ENCODE measurements around the gene TTC31.

Gene TTC31

DNA sequence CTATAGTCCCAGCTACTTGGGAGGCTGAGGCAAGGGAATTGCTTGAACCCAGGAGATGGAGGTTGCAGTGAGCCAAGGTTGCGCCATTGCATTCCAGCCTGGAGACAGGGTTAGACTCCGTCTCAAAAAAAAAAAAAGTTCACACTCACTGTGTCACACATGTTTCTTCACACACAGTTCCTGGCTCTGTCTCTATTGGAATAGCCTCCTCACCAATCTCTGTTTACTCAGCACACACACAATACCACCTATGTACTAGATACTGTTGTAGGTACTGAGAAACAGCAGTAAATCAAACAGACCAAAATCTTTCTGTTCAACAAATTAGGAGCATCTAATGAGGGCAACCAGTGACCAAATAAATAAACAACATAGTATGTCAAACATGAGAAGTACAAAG lies 3.3 kb downstream of the TTC31 start:
- no peak for DNase-seq (ENCODE audit: low read depth in 2 of 2)

DNA sequence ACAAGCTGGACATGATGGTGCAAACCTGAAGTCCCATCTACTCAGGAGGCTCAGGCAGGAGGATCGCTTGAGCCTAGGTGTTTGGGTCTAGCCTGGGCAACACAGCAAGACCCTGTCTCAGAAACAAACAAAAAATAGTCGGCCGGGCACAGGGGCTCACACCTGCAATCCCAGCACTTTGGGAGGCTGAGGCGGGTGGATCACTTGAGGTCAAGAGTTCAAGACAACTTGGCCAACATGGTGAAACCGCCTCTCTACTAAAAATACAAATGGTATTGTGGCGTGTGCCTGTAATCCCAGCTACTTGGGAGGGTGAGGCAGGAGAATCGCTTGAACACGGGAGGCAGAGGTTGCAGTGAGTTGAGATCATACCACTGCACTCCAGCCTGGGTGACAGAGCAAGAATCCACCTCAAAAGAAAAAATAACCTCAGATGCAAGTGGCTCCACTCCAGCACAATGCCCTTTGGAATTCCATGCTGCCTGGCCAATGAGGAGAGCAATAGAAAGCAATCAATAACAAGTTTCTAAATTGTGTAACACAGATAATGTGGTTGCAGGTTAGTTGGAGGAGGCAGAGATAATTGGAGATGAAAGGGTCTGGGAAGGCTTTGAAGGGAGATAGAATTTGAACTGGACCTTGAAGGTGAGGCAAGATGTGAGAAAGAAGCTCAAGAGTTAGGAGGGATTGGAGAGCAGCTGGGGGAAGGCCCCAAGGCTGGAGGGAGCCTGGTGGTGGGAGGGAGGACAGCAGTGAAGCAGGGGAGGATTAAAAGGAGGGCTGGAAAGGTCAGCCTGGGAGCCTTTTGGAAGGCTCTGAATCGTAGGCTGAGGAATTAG lies 6.0 kb downstream of the TTC31 start:
- DNase-seq (ENCODE audit: low read depth in 2 of 2): no peak

DNA sequence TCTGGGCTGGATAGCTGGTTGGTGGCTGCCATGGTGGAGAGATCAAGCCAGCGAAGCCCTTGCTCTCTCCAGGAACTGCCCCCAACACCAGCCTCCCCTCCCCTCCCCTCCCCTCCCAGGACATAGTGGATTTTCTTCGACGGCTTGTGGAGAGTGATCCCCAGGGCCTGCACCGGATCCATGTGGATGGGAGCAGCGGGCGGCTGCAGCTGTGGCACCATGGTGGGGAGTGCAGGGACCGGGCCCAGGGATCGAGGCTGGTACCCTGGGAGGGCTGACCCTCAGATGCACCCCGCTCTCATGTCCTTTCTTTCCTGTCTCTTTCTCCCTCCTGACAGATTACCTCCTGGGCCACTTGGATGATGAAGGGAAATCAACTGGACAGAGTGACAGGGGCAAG lies 7.0 kb downstream of the TTC31 start:
- DNase-seq (ENCODE audit: low read depth in 2 of 2): no peak

DNA sequence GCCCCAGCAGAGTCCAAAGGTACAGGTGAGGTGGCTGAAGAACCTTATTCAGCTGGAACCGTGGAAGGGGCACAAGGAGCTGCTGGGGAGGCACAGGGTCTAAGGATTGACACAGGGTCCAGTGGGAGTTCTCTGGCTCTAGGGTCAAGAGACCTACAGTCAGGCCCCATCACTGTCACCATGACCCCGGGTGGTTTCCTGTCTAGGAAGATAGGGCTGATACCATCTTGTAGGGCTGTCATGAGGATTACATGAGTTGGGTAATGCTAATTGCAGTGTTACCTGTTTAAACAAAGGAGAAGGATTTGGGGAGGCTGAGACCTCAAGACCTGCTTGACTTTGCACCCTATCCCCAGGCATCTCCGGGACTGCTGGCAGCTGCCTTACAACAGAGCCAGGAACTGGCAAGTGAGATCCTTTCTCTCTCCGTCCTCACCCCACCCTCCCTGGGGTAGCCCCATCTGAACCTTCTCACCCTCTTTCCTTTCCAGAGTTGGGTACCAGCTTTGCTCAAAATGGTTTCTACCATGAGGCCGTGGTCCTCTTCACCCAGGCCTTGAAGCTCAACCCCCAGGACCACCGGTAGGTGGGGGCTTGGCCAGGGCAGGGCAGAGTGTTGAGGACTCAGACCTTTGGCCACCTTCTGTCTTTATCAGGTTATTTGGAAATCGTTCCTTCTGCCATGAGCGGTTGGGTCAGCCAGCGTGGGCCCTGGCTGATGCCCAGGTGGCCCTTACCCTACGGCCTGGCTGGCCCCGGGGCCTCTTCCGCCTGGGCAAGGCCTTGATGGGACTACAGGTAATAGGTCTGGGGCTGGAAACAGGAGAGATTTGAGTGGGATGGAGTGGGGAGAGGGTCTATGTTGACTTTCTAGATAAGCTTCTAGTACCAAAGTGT lies 9.0 kb downstream of the TTC31 start:
- DNase-seq (ENCODE audit: low read depth in 2 of 2): no peak

DNA sequence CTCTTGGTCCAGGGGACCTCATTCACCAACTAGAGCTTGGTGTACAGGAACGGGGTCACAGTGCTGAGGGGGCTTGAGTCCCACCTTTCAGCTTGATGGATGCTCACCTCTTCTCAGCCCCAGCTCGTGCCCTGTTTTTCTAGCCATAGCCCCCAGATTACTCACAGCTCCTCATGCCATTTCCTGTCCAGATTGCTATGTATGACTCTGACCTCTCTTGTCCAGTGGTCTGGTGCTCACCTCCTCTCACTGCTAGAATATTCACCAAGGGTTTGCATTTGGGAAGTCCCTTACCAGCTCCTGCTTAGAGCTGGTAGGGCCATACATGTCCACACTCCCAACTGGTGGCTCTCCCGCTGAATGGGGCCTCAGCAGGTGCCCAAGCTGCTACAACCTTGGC lies 10.7 kb downstream of the TTC31 start:
- DNase-seq (ENCODE audit: low read depth in 2 of 2): no peak

DNA sequence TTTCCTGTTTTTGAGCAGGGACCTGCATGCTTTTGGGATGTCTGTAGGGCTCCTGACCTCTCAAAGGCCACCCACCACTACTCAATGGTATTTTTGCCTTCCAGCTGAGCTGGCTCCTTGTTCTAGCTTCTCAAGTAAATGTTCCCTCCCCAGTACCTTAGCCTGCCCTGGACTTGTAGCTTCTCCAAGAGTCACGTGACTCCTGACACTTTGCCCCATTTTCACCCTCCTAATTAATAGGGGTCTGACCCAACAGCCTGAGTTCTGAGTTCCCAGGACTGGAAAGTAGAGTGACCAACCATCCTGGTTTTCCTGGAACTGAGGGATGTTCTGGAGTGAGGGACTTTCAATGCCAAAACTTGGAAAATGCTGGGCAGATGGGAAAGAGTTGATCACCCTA lies 12.6 kb downstream of the TTC31 start:
- no peak for DNase-seq (ENCODE audit: low read depth in 2 of 2)

DNA sequence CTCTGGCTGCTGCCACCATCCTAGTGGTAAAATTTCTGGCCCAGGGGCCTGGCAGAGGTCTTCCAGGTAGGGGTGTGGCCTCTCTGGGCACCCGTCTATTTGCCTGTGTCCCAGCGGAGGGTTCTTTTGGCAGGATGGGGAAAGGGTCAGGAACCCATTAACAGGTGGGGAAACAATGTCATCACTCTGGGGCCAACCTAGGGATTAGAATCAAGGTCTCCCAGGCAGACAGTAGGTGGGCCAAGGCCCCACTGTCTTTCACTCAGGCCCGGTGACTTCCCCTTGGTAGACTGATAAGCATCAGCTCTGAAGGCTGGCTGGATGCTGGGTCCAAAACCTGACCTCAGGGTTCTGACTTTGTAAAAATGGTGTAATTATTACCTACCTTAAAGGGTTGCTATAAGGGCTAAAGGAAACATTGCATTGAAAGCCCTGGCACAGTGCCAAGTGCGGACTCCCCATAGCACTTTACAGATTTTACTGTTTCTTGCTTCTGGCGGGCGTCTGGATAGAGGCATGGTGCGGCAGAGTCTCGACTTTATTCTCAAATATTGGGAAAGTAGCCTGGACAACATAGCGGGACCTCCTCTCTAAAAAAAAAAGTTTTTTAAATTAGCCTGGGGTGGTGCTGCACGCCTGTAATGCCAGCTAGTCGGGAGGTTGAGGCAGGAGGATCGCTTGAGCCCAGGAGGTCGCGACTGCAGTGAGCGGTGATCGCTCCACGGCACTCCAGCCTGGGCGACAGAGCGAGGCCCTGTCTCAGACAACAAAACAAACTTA lies 14.3 kb downstream of the TTC31 start:
- no peak for DNase-seq (ENCODE audit: low read depth in 2 of 2)

DNA sequence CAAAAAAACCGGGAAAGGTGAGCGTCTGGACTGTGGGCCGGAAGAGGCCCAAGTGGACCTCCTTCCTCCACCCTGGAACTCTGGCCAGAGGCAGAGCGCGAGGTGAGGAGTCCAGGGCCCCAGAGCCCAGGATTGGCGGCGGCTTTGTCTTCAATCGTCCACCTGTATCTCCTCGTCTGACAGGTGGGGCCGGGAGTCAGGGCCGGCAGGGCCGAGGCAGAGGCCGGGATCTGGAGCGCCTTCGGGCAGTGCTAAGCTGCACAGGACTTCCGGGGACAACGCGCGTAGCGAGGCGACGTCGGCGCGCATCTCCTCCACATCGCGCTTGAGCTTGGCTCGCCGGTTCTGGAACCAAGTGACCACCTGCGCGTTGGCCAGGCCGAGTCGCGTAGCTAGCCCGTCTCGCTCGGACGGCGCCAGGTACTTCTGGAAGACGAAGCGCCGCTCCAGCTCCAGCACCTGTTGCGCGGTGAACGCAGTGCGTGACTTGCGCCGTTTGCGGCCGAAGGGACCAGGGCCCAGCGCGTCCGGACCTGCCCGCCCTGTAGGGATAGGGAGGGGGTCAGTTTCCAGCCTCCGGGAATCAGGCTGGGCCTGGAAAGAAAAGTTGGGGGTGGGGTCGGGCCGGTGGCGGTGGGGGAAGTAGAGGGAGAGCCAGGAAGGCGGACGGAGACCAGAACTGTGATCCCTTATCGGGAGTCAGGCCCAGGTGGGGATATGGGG lies 15.1 kb downstream of the TTC31 start:
- DNase-seq (ENCODE audit: low read depth in 2 of 2): no peak

DNA sequence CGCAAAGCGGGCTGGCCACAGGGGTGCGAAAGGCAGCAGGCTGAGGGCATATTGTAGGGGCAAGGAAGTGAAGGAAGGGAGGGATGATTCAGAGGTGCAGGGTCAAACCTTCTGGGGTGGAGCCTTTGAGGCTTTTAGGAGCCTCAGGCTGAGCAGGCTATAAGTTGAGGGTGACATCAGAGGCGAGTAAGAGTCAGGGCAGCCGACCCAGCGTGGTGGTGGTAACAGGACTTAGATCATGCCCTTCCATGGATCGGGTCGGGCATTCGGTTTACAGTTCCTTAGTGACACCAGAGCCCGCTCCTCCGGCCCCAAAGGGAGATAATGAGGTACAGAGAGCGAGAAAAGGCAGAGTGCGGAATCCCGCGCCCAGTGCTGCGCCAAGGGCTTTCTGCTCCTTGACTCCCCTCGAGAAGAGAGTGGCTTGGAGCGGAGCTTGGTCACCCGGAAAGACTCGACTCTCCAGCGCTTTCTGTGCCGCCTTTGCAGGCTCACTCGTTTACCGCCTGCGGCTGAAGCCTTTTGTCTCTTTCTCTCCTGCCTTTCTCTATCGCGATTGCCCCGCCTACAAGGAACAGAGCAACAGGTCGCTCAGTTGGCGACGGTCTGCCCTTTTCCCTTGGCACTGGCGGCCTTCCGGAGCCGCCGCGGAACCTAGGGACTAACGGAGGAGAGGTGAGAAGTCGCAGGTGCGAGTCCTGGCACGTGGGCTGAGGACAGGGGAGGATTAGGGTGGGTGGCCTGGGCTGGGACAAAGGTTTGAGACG lies 15.8 kb downstream of the TTC31 start:
- no peak for DNase-seq (ENCODE audit: low read depth in 2 of 2)

DNA sequence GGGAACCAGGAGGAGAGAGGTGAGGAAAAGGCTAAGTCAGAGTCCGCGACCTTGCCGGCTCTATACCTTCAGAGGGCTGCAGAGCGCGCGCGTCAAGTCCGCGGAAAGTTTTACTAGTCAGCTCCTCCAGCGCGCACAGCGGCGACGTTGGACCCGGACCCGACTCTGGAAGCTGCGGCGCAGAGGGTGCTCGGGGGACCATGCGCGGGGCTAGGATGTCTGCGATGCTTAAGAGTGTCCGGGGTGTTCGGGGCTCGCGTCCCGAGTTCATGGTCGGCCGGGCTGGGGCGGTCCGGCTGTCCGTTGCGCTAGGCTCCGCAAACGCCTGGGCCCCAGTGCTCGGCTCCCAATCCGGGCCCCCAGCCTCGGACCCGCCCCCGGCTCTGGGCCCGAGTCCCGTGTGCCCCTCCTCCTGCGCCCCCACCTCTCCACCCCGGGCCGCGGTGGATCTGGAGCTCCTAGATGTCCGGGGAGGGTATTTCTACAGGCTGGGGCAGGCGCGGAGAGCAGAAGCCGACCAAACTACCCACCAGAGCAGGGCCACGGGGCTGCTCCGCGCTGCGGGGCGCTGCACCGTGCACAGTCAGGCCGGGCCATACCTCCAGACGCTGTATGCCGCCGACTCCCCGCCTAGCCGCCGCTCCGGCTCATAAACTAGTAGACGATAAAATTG lies 16.5 kb downstream of the TTC31 start, which contains the start of gene LBX2:
Gene LBX2, minus strand, starts transcription at position 337 of the 673 bp plus-strand sequence. Its CDS starts 66 bp downstream, at position 271.
- no peak for DNase-seq (ENCODE audit: low read depth in 2 of 2)

DNA sequence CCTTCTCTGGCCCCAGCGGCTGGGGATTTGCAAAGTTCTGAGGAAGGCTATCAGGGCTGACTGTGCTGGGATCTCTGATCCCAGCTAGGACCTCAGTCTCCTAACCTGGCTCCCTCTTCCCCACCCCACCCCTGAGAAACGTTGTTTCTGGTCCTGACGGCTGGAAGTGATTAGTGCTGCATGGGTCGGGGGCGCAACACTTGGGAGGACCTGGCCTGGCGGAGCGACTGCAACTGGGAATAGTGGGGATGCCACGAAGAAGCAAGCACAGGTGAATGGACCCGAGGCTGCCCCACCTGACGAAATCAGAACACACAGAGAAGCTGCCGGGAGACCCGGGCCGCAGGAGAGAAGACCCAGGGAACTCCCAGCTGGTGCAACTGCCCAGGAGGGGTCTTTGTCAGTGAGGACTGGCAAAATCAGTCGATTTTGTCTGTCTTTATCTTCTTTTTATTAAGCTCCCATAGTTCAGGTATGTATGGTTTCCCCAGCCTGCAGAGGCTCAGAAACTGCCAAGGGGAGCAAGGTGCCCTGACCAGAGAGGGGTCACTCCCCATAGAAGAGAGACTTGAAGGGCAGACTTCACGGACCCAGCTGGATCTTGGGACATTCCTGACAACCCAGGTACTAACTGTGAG lies 17.2 kb downstream of the TTC31 start:
- no peak for DNase-seq (ENCODE audit: low read depth in 2 of 2)

DNA sequence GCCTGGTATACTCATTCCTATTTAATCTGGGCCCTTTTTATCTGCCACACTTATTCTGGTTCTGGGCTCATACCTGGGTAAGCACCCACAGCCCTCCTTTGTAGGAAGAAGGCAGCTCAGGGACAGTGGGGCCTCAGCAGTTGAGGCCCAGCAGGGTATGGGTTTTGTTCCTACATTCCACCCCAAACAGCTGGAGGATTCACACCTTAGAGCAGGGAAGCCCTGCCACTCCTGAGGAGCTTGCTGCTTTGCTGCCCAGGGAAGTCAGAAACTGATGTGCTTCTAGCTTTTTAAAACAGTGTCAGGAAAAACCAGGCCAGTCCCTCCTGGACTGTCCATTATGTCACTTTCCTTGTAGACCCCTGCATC lies 17.7 kb downstream of the TTC31 start:
- DNase-seq (ENCODE audit: low read depth in 2 of 2): no peak

DNA sequence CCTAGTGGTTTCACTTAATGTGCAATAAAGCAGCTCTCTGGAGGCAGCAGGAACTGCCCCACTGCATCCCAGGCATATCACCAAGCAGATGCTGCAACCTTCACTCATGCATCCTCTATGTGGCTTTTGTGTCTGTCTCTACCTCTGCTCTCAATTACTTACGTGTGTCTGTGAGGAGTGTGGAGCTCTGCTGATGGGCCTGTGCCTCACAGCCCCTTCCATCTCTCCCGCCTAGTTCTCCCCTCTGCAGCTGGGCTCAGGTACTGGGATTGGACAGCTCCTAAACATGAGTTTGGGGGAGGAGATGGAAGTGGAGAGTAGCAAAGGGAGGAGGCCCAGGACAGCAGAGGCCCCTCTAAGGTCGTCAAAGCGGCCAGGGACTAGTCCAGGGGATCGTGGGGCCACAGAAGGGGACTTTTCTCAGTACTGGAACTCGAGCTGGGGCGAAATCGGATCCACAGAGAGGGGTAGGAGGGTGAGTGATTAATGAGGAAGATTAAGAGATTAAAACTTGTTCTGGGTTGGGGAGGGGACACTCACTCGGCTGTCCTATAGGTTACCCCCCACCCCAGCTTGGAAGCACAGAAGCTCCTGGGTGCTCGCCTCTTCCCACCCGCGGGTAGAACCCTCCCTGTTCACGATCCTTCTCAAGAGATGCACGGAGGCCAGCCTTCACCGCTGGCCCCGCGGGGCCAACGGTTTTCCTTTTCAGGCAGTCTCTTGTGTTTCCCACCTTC lies 18.6 kb downstream of the TTC31 start:
- no peak for DNase-seq (ENCODE audit: low read depth in 2 of 2)

DNA sequence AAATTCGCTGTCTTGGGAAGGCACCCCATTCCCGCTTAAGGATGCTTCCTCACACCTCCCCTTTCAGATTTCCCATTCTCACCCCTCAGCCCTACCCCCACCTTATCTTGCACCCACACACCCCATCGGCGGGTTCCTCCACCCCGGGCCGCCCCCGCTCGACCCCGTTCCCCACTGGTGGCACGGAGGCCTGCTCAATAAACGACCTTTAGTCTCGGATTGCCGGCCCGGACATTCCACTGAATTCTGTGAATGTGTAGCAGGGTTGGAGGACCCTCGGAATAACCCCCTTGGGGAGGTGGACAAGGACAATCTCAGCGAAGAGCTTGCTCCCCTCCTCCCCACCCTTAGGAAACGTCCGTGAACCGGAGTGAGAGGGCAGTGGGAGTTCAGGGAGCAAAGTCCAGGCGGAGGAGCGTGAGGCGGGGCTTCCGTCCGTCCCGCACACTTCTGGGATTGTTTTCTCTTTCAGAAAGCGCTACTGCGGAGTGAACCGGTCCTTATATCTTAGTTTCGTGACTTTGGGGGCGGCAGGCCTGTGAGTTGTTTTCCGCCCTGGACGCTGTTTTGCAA lies 19.4 kb downstream of the TTC31 start:
- DNase-seq (ENCODE audit: low read depth in 2 of 2): no peak

DNA sequence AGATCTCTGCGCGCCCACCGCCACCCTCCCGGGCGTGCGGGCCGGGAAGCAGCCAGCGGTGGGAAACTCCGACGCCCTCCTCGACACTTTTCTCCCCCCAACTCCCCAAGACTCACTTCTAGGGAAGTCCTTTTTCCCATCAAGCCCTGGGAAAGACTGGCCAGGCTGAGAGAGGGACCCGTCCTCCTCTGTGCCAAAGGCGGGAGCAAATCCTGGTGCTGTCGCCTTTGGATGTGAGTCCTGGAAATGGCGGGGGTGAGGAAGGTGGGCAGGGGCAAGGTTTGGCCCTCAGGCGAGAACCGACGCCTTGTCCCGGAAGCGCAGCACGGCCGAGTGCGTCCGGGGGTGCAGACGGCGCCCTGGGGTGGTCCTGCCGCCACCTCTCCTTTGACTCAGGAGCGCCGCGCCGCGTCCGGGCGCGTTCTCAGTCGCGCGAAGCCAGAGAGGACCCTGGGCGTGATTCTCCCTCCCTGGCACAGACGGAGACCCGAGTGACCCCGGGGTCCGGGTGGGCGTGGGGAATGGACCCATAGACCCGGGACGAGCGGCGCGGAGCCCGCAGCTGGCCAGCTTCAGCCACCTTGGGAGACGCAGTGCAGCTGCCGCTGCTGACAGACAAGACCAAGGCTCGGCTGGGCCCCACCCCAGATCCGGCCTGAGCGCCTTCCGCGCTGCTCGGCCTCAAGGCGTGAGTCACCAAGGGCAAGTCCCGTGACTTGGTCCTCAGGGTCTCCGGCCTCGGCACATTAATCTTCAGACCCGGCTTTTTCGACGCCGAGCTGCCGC lies 20.0 kb downstream of the TTC31 start:
- DNase-seq (ENCODE audit: low read depth in 2 of 2): no peak

DNA sequence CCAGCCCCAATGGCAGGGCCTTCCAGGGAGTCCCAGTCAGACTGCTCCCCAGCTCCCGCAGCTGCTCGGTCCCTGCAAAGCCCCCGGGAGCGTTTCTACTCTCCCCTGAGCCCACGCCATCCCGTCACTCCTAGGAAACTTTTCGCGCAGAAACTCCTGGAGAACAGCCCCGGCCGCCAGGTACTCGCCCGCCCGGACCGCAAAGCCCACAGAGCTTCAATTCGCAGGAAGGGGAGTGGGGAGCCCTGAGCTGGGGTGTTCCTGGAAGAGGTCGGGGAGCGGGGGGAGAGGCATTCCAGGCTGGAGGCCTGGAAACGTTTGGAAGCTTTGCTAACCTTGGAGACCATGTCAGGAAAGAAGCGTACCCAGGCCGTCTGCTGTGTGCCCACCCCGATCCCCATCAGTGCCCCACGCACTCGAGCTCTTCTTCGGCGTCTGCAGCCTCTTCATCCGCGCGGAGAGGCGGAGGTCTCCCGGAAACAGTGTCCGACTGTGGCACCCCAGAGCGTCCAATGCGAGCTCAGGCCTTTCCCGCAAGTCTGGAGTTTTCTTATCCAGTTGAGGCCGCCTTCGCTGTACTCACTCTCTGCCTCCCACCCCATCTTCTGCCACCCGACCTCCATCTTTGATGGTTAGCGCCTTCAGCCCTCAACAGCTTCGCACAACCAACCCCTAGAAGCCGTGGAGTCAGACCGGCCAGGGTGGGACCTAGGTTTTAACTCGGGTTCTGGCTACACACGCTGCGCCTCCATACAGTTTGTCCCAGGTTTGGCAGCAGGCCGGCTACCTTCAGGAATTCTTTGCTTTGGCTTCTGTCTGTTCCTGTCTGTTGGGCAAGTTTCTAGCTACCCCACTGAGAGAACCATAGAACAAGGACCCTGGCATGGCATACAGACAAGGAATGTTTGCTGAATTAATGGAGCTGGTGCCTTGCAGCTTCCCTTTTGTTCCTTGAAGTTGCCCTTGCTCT lies 20.9 kb downstream of the TTC31 start:
- DNase-seq (ENCODE audit: low read depth in 2 of 2): no peak

DNA sequence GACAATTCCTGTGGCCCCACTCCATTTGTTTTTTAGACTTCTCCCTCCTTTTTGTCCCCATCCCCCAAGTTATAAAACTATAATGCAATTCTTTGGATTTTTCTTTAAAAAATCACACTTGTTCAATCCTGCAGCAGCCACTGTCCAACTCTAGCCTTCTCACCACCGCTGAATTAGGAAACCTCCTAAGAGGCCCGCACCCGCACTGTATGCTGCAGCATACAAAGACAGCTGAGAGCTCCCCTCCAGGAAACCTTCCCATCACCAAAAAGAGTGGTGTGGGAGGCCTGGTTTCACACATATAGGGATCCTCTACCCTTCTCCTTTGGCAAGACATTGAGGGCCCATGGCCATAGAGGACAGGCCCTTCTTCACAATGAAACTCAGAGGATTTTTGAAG lies 21.7 kb downstream of the TTC31 start:
- no peak for DNase-seq (ENCODE audit: low read depth in 2 of 2)

Measured in stimulated activated CD8-positive, alpha-beta memory T cell treated with anti-CD3 and anti-CD28 coated beads, Interleukin-2, amount 100 ng/mL, for 1 hour (primary cell).